Measurements from ENCODE around the gene PDS5B. TPM values are rescaled to one million over a fixed set of nuclear protein-coding genes. Genes with fewer than 3 reads are reported as not detected.

PDS5B gene
- total and polyA plus RNA-seq, 10 of the 15 experiments (the other 5 are each of a cell fraction or from before 2014, with no cell fraction given), result 15.4 to 55.3 (median 30.7) TPM

DNA sequence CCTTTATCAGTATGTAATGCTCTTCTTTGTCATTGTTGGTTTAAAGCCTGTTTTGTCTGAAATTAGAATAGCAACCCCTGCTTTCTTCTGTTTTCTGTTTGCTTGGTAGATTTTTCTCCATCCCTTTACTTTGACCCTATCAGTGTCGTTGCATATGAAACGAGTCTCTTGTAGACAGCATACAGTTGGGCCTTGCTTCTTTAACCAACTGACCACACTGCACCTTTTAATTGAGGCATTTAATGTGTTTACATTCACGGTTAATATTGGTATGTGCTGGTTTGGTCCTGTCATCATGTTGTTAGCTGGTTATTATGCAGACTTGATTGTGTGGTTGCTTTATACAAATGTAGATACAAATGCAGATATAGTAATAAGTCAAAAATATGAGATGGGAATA, 71.1 kb downstream of the PDS5B start:
- no TSS peak for BruUV-seq (replicated peaks)
- H3K4me1 ChIP-seq (ENCODE audit: control insufficient read depth, insufficient read depth, low read length), result no peaks in the 10 kb centered on the region
- WGBS (ENCODE audit: insufficient coverage, insufficient replicate concordance, low lambda C conversion rate, missing lambda C conversion rate), result 98% methylated on average over 3 of the region's 3 CpGs
- TF ChIP-seq WRNIP1 (IDR thresholded peaks at IDR 0.05; ENCODE audit: borderline replicate concordance, low read depth, low read length) (no peak), TAF1 (IDR thresholded peaks at IDR 0.05; ENCODE audit: borderline replicate concordance, low read depth, low read length) (no peak), MEF2A (IDR thresholded peaks at IDR 0.05; ENCODE audit: insufficient read depth, low read depth, low read length) (no peak), BMI1 (IDR thresholded peaks at IDR 0.05; ENCODE audit: borderline replicate concordance) (no peak), ZNF622 (IDR thresholded peaks at IDR 0.05) (no peak), POLR2A (IDR thresholded peaks at IDR 0.05; ENCODE audit: low read depth, low read length) (no peak), MEF2B (IDR thresholded peaks at IDR 0.05; ENCODE audit: partially characterized antibody, poor library complexity, severe bottlenecking) (no peak), MXI1 (IDR thresholded peaks at IDR 0.05; ENCODE audit: low read depth, low read length) (no peak), KAT2A (conservative IDR thresholded peaks at IDR 0.05; ENCODE audit: control insufficient read depth, low read depth, low read length) (no peak)
- TF ChIP-seq, protein P1, sequence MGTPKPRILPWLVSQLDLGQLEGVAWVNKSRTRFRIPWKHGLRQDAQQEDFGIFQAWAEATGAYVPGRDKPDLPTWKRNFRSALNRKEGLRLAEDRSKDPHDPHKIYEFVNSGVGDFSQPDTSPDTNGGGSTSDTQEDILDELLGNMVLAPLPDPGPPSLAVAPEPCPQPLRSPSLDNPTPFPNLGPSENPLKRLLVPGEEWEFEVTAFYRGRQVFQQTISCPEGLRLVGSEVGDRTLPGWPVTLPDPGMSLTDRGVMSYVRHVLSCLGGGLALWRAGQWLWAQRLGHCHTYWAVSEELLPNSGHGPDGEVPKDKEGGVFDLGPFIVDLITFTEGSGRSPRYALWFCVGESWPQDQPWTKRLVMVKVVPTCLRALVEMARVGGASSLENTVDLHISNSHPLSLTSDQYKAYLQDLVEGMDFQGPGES (IDR thresholded peaks at IDR 0.05), result no peak
- TF ChIP-seq, protein P2, sequence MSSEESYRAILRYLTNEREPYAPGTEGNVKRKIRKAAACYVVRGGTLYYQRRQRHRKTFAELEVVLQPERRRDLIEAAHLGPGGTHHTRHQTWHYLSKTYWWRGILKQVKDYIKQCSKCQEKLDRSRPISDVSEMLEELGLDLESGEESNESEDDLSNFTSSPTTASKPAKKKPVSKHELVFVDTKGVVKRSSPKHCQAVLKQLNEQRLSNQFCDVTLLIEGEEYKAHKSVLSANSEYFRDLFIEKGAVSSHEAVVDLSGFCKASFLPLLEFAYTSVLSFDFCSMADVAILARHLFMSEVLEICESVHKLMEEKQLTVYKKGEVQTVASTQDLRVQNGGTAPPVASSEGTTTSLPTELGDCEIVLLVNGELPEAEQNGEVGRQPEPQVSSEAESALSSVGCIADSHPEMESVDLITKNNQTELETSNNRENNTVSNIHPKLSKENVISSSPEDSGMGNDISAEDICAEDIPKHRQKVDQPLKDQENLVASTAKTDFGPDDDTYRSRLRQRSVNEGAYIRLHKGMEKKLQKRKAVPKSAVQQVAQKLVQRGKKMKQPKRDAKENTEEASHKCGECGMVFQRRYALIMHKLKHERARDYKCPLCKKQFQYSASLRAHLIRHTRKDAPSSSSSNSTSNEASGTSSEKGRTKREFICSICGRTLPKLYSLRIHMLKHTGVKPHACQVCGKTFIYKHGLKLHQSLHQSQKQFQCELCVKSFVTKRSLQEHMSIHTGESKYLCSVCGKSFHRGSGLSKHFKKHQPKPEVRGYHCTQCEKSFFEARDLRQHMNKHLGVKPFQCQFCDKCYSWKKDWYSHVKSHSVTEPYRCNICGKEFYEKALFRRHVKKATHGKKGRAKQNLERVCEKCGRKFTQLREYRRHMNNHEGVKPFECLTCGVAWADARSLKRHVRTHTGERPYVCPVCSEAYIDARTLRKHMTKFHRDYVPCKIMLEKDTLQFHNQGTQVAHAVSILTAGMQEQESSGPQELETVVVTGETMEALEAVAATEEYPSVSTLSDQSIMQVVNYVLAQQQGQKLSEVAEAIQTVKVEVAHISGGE (CRISPR knock-in tag; IDR thresholded peaks at IDR 0.05), result no peak
- TF ChIP-seq, protein P3, sequence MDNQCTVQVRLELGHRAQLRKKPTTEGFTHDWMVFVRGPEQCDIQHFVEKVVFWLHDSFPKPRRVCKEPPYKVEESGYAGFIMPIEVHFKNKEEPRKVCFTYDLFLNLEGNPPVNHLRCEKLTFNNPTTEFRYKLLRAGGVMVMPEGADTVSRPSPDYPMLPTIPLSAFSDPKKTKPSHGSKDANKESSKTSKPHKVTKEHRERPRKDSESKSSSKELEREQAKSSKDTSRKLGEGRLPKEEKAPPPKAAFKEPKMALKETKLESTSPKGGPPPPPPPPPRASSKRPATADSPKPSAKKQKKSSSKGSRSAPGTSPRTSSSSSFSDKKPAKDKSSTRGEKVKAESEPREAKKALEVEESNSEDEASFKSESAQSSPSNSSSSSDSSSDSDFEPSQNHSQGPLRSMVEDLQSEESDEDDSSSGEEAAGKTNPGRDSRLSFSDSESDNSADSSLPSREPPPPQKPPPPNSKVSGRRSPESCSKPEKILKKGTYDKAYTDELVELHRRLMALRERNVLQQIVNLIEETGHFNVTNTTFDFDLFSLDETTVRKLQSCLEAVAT (IDR thresholded peaks at IDR 0.05), result no peak
- TF ChIP-seq, protein P4, sequence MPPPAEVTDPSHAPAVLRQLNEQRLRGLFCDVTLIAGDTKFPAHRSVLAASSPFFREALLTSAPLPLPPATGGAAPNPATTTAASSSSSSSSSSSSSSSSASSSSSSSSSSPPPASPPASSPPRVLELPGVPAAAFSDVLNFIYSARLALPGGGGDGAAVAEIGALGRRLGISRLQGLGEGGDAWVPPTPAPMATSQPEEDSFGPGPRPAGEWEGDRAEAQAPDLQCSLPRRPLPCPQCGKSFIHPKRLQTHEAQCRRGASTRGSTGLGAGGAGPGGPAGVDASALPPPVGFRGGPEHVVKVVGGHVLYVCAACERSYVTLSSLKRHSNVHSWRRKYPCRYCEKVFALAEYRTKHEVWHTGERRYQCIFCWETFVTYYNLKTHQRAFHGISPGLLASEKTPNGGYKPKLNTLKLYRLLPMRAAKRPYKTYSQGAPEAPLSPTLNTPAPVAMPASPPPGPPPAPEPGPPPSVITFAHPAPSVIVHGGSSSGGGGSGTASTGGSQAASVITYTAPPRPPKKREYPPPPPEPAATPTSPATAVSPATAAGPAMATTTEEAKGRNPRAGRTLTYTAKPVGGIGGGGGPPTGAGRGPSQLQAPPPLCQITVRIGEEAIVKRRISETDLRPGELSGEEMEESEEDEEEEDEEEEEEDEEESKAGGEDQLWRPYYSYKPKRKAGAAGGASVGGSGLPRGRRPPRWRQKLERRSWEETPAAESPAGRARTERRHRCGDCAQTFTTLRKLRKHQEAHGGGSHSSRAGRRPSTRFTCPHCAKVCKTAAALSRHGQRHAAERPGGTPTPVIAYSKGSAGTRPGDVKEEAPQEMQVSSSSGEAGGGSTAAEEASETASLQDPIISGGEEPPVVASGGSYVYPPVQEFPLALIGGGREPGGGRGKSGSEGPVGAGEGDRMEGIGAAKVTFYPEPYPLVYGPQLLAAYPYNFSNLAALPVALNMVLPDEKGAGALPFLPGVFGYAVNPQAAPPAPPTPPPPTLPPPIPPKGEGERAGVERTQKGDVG (CRISPR knock-in tag; IDR thresholded peaks at IDR 0.05), result no peak
- TF ChIP-seq, protein P5, sequence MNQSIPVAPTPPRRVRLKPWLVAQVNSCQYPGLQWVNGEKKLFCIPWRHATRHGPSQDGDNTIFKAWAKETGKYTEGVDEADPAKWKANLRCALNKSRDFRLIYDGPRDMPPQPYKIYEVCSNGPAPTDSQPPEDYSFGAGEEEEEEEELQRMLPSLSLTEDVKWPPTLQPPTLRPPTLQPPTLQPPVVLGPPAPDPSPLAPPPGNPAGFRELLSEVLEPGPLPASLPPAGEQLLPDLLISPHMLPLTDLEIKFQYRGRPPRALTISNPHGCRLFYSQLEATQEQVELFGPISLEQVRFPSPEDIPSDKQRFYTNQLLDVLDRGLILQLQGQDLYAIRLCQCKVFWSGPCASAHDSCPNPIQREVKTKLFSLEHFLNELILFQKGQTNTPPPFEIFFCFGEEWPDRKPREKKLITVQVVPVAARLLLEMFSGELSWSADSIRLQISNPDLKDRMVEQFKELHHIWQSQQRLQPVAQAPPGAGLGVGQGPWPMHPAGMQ (IDR thresholded peaks at IDR 0.05; ENCODE audit: borderline replicate concordance), result no peak

More for the DNA sequence above, 71.1 kb downstream of the PDS5B start:
- Histone ChIP-seq H3K9me3 (replicated peaks; ENCODE audit: control insufficient read depth, insufficient read depth, low read length) (peaks cover 6% of the 10 kb centered on the region), H2AFZ (ENCODE audit: control insufficient read depth, low read depth, low read length) (no peak overlapping the region), H3K9ac (ENCODE audit: control insufficient read depth, insufficient read depth, low read length) (no peak overlapping the region), H4K20me1 (ENCODE audit: control insufficient read depth, insufficient read depth) (no peaks in the 10 kb centered on the region), H3K27me3 (replicated peaks in 1 of 2; ENCODE audit: control insufficient read depth in 2 of 2, insufficient read depth in 2 of 2, low read length in 1 of 2) (no peaks in the 10 kb centered on the region), H3K36me3 (ENCODE audit: control insufficient read depth in 2 of 2, insufficient read depth in 2 of 2, low read length in 1 of 2) (peaks cover 5 to 8% of the 10 kb centered on the region in 2 experiments; a peak in 3 of 4 replicates), H3K79me2 (ENCODE audit: control insufficient read depth, insufficient read depth, low read length) (peaks cover 28% of the 10 kb centered on the region), H3K4me3 (no peak overlapping the region), H3K27ac (ENCODE audit: control insufficient read depth, insufficient read depth) (no peak overlapping the region), H3K4me2 (ENCODE audit: control insufficient read depth, insufficient read depth) (no peak overlapping the region)
- in situ Hi-C loops (cut with MboI) (no loop called here), intact Hi-C loops (cut with micrococcal nuclease; ENCODE audit: unreplicated experiment) (no loop called here)
- no peak for FAIRE-seq
- SMC1A ChIA-PET (ENCODE audit: uncharacterized antibody, unreplicated experiment), result interaction anchor here (0.8 to 5.3 kb wide), 3 partner anchors 7 to 101 kb away, joined by 3 to 34 read pairs (median 4); no protein-coding TSS in a partner anchor
- DNase-seq (ENCODE audit: low read depth, low spot score), result no peak
- no peak for ATAC-seq
- CTCF ChIA-PET, result interaction anchor here (0.5 to 4.3 kb wide), 7 partner anchors 10 to 710 kb away, joined by 3 to 34 read pairs (median 3); no protein-coding TSS in a partner anchor
- POLR2A ChIA-PET, result no interaction called here
- RAD21 ChIA-PET (ENCODE audit: unreplicated experiment), result interaction anchor here (1.7 to 2.0 kb wide), 2 partner anchors 8 to 11 kb away, joined by 4 to 7 read pairs; no protein-coding TSS in a partner anchor

All from GM12878 (cell line).